ELR (cell line): ENCODE data around the gene WDR26.
"Not testable (repeated sequence)": the region's sequence is repeated elsewhere in the genome, so short reads cannot be mapped to it uniquely, and the experiment has no call there.

Experiments used
- DNase-seq: peaks from one replicate; pipeline ENCODE4 v3.0.0-alpha.2; 2015; ENCODE audit warnings: low read depth

The WDR26 gene

GRCh38 chr1:224392411-224393249 is 42.0 kb downstream of the WDR26 start:
- peak; percentile 50 for DNase-seq

GRCh38 chr1:224390517-224390916 is 44.1 kb downstream of the WDR26 start:
- DNase-seq: no peak

GRCh38 chr1:224387943-224388342 is 46.7 kb downstream of the WDR26 start:
- DNase-seq: no peak

GRCh38 chr1:224387302-224387912 is 47.2 kb downstream of the WDR26 start:
- no peak for DNase-seq

- DNase-seq: no peak
Observed at GRCh38 chr1:224383218-224383617, 51.4 kb downstream of the WDR26 start.

- no peak for DNase-seq
Observed at GRCh38 chr1:224381880-224382548, 52.6 kb downstream of the WDR26 start.

- DNase-seq: no peak
Observed at GRCh38 chr1:224380003-224380402, 54.6 kb downstream of the WDR26 start.

GRCh38 chr1:224378855-224379631 is 55.6 kb downstream of the WDR26 start:
- DNase-seq: no peak

GRCh38 chr1:224377676-224378006 is 57.0 kb downstream of the WDR26 start:
- peak; percentile 74 for DNase-seq

- no peak for DNase-seq
Observed at GRCh38 chr1:224375059-224375458, 59.5 kb downstream of the WDR26 start.

GRCh38 chr1:224373008-224373590 is 61.5 kb downstream of the WDR26 start:
- no peak for DNase-seq

- no peak for DNase-seq
Observed at GRCh38 chr1:224368409-224368808, 66.2 kb downstream of the WDR26 start.

GRCh38 chr1:224359207-224359606 is 75.4 kb downstream of the WDR26 start:
- no peak for DNase-seq

GRCh38 chr1:224358237-224358636 is 76.4 kb downstream of the WDR26 start:
- no peak for DNase-seq

GRCh38 chr1:224357626-224358124 is 76.9 kb downstream of the WDR26 start:
- DNase-seq: peak; percentile 45

- DNase-seq: peak; percentile 98
Observed at GRCh38 chr1:224356685-224357625, 77.6 kb downstream of the WDR26 start, which contains the start of gene CNIH4. Gene CNIH4 (plus strand): TSS chr1:224356879. CDS start chr1:224356925, 46 bp downstream.

GRCh38 chr1:224353975-224354925 is 80.3 kb downstream of the WDR26 start:
- no peak for DNase-seq

GRCh38 chr1:224352436-224353085 is 82.0 kb downstream of the WDR26 start:
- DNase-seq: not testable (repeated sequence)

- not testable (repeated sequence) for DNase-seq
Observed at GRCh38 chr1:224349716-224350115, 84.9 kb downstream of the WDR26 start.
